HCT116 (cell line): ENCODE data around the gene CELF4.

Experiments used
- CTCF ChIP-seq, 3 experiments: fragments of 200-600 bp in 1 of 3; sonication (generic) in 1 of 3; IDR thresholded peaks in 2 of 3; conservative IDR thresholded peaks in 1 of 3; 2 replicates each; pipeline ENCODE4 v1.5.1; 2012 to 2017; ENCODE audit warnings: low read depth in 2 of 3, low read length in 2 of 3, antibody characterized with exemption in 1 of 3, borderline replicate concordance in 1 of 3, control low read depth in 1 of 3, mild to moderate bottlenecking in 1 of 3, mixed read lengths in 1 of 3, mixed run types in 1 of 3, moderate library complexity in 1 of 3; ENCODE audit not compliant: insufficient read depth in 1 of 3
- POLR2A ChIP-seq: IDR thresholded peaks from 2 replicates; pipeline ENCODE4 v1.7.0; 2011; ENCODE audit warnings: borderline replicate concordance; ENCODE audit not compliant: insufficient read depth, insufficient read length; ENCODE audit errors: extremely low read depth
- ZNF274 ChIP-seq: fragments of 200-500 bp; sonication (Bioruptor generic); IDR thresholded peaks from 2 replicates; pipeline ENCODE4 v1.6.1; 2014; ENCODE audit warnings: mild to moderate bottlenecking, low read depth, low read length, inconsistent platforms

GRCh38 chr18:37524498-37525261, 40.9 kb downstream of the CELF4 start:
- no peak for TF ChIP-seq ZNF274
- no peak for TF ChIP-seq POLR2A
- no peak for TF ChIP-seq CTCF (IDR thresholded peaks at IDR 0.05 in 2 of 3, conservative IDR thresholded peaks at IDR 0.05 in 1 of 3; ENCODE audit: borderline replicate concordance in 1 of 3, insufficient read depth in 1 of 3, low read depth in 2 of 3, low read length in 2 of 3)
